HepG2 (cell line): Measurements from ENCODE around the gene FUT4. TPM values are rescaled to one million over a fixed set of nuclear protein-coding genes. Genes with fewer than 3 reads are reported as not detected.

ENCODE experiments used
- CREM ChIP-seq, 2 experiments: sonication (generic) in 1 of 2; formaldehyde crosslinking in 1 of 2; IDR thresholded peaks; 2 replicates each; pipeline versions ENCODE4 v1.4.0 to v1.6.1; 2016 to 2020; ENCODE audit warnings: antibody characterized with exemption in 1 of 2, mild to moderate bottlenecking in 1 of 2, missing genetic modification reagents in 1 of 2
- HOXA9 ChIP-seq: sonication (generic); formaldehyde crosslinking; IDR thresholded peaks from 2 replicates; pipeline ENCODE4 v1.8.1; 2022; ENCODE audit warnings: missing genetic modification reagents, mild to moderate bottlenecking, moderate library complexity, borderline replicate concordance
- JUN ChIP-seq: sonication (generic); formaldehyde crosslinking; IDR thresholded peaks from 2 replicates; pipeline ENCODE4 v1.4.0; 2020; ENCODE audit warnings: mild to moderate bottlenecking, missing genetic modification reagents
- NONO ChIP-seq, 2 experiments: fragments of 450-650 bp in 1 of 2; sonication (generic) in 1 of 2; formaldehyde crosslinking in 1 of 2; IDR thresholded peaks in 1 of 2; conservative IDR thresholded peaks in 1 of 2; 2 replicates each; pipeline versions ENCODE4 v1.6.1 to v1.8.0; 2017 to 2022; ENCODE audit warnings: mild to moderate bottlenecking in 1 of 2, missing genetic modification reagents in 1 of 2, moderate library complexity in 1 of 2
- PAXIP1 ChIP-seq: sonication (generic); formaldehyde crosslinking; conservative IDR thresholded peaks from 2 replicates; pipeline ENCODE4 v1.4.0; 2020; ENCODE audit warnings: mild to moderate bottlenecking, missing genetic modification reagents, moderate library complexity
- RBFOX2 ChIP-seq: fragments of 200-400 bp; formaldehyde crosslinking; IDR thresholded peaks from 2 replicates; pipeline ENCODE4 v1.6.1; 2017; ENCODE audit warnings: low read depth, mild to moderate bottlenecking, low read length
- RXRB ChIP-seq: IDR thresholded peaks from 2 replicates; pipeline ENCODE4 v1.6.1; 2016; ENCODE audit warnings: borderline replicate concordance, missing genetic modification reagents, missing compliant biosample characterization
- SALL1 ChIP-seq: sonication (generic); formaldehyde crosslinking; IDR thresholded peaks from 2 replicates; pipeline ENCODE4 v1.8.0; 2022; ENCODE audit warnings: mild to moderate bottlenecking, missing genetic modification reagents
- SOX6 ChIP-seq, 2 experiments: fragments of 450-650 bp in 1 of 2; sonication (generic) in 1 of 2; formaldehyde crosslinking in 1 of 2; IDR thresholded peaks; 2 replicates each; pipeline versions ENCODE4 v1.4.0 to v1.6.1; 2017 to 2020; ENCODE audit warnings: antibody characterized with exemption in 1 of 2, mild to moderate bottlenecking in 1 of 2, missing genetic modification reagents in 1 of 2
- SP5 ChIP-seq: IDR thresholded peaks from 2 replicates; pipeline ENCODE4 v1.6.1; 2016; ENCODE audit warnings: low read depth, borderline replicate concordance
- TAF1 ChIP-seq: sonication (generic); formaldehyde crosslinking; IDR thresholded peaks from 2 replicates; pipeline ENCODE4 v1.4.0; 2020; ENCODE audit warnings: missing genetic modification reagents
- ZNF207 ChIP-seq: fragments of 450-650 bp; IDR thresholded peaks from 2 replicates; pipeline ENCODE4 v1.6.1; 2016; ENCODE audit warnings: antibody characterized with exemption, borderline replicate concordance
- ZNF501 ChIP-seq: sonication (generic); formaldehyde crosslinking; IDR thresholded peaks from 2 replicates; pipeline ENCODE4 v1.5.1; 2020; ENCODE audit warnings: mild to moderate bottlenecking, moderate library complexity, missing genetic modification reagents
- ZNF550 ChIP-seq: sonication (generic); formaldehyde crosslinking; IDR thresholded peaks from 2 replicates; pipeline ENCODE4 v1.4.0; 2020; ENCODE audit warnings: mild to moderate bottlenecking, missing genetic modification reagents, borderline replicate concordance
- ZNF703 ChIP-seq: sonication (generic); formaldehyde crosslinking; IDR thresholded peaks from 2 replicates; pipeline ENCODE4 v1.5.1; 2020; ENCODE audit warnings: missing genetic modification reagents, mild to moderate bottlenecking, moderate library complexity, borderline replicate concordance
- ZNF749 ChIP-seq: sonication (generic); formaldehyde crosslinking; IDR thresholded peaks from 2 replicates; pipeline ENCODE4 v1.8.0; 2022; ENCODE audit warnings: mild to moderate bottlenecking, missing genetic modification reagents, moderate library complexity, borderline replicate concordance
- ZNF777 ChIP-seq: sonication (generic); formaldehyde crosslinking; IDR thresholded peaks from 2 replicates; pipeline ENCODE4 v1.4.0; 2020; ENCODE audit warnings: missing genetic modification reagents
- ZNF891 ChIP-seq: sonication (generic); formaldehyde crosslinking; IDR thresholded peaks from 2 replicates; pipeline ENCODE4 v1.5.0; 2020; ENCODE audit warnings: mild to moderate bottlenecking, missing genetic modification reagents
- polyA plus RNA-seq, 8 experiments: library from polyadenylated mRNA; depleted of rRNA in 3 of 8; stranded (reverse) in 7 of 8; unstranded in 1 of 8; fragments of >200 nt; fragmentation: Illumina TruSeq in 4 of 8; extraction: Trizol in 4 of 8; gene quantifications; 2 replicates each; pipeline versions ENCODE4 v1.2.1 to v1.2.3, GENCODE V29; 2011 to 2016; ENCODE audit warnings: low read depth in 4 of 8, missing spikeins in 1 of 8, mixed read lengths in 1 of 8; ENCODE audit not compliant: insufficient read depth in 1 of 8
- total RNA-seq, 5 experiments: library from RNA; depleted of rRNA; stranded (reverse); fragments of >200 nt; fragmentation: Illumina TruSeq; extraction: Trizol; gene quantifications; 2 replicates each; pipeline ENCODE4 v1.2.3, GENCODE V29; 2016; ENCODE audit warnings: low read depth in 1 of 5
- TF ChIP-seq, protein P1 (sequence below): sonication (generic); formaldehyde crosslinking; IDR thresholded peaks from 2 replicates; pipeline ENCODE4 v1.9.0; 2022; ENCODE audit warnings: missing genetic modification reagents, mild to moderate bottlenecking, borderline replicate concordance
- TF ChIP-seq, protein P2 (sequence below): sonication (generic); formaldehyde crosslinking; IDR thresholded peaks from 2 replicates; pipeline ENCODE4 v1.5.0; 2020; ENCODE audit warnings: mild to moderate bottlenecking, missing genetic modification reagents, moderate library complexity

The FUT4 gene
- total and polyA plus RNA-seq, 2 of the 13 experiments (the other 11 are each of a cell fraction or from before 2014, with no cell fraction given): 0.28 to 0.60 TPM

GRCh38 chr11:94543695-94544645 lies at the start of gene FUT4 (continued):
- TF ChIP-seq, protein P1, sequence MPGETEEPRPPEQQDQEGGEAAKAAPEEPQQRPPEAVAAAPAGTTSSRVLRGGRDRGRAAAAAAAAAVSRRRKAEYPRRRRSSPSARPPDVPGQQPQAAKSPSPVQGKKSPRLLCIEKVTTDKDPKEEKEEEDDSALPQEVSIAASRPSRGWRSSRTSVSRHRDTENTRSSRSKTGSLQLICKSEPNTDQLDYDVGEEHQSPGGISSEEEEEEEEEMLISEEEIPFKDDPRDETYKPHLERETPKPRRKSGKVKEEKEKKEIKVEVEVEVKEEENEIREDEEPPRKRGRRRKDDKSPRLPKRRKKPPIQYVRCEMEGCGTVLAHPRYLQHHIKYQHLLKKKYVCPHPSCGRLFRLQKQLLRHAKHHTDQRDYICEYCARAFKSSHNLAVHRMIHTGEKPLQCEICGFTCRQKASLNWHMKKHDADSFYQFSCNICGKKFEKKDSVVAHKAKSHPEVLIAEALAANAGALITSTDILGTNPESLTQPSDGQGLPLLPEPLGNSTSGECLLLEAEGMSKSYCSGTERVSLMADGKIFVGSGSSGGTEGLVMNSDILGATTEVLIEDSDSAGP: peak; percentile 62
- peak; percentile 46; the same call in 1 of the 2 replicates for TF ChIP-seq PAXIP1 (CRISPR knock-in tag)
- no peak for TF ChIP-seq HOXA9 (CRISPR knock-in tag)
- TF ChIP-seq JUN: no peak
- peak; percentile 92 for TF ChIP-seq ZNF891 (CRISPR knock-in tag)
- TF ChIP-seq CREM (IDR thresholded peaks at IDR 0.05): no peak
- no peak for TF ChIP-seq CREM (CRISPR knock-in tag; IDR thresholded peaks at IDR 0.05)
- TF ChIP-seq ZNF777 (CRISPR knock-in tag): peak; percentile 57; the same call in 1 of the 2 replicates
- TF ChIP-seq ZNF749 (CRISPR knock-in tag): no peak
- TF ChIP-seq RBFOX2: peak; percentile 69
- 0 out of 2 replicates have a peak, but pooled peaks have one; percentile 10 for TF ChIP-seq RXRB (CRISPR knock-in tag)
- TF ChIP-seq SOX6 (IDR thresholded peaks at IDR 0.05): no peak
- no peak; the same call in 1 of the 2 replicates for TF ChIP-seq SOX6 (CRISPR knock-in tag; IDR thresholded peaks at IDR 0.05)
- no peak for TF ChIP-seq NONO (IDR thresholded peaks at IDR 0.05)
- TF ChIP-seq NONO (CRISPR knock-in tag; conservative IDR thresholded peaks at IDR 0.05): 0 out of 2 replicates have a peak, but pooled peaks have one; percentile 40
- 0 out of 2 replicates have a peak, but pooled peaks have one; percentile 83 for TF ChIP-seq ZNF703
- peak; percentile 44; the same call in 1 of the 2 replicates for TF ChIP-seq TAF1
- TF ChIP-seq SALL1 (CRISPR knock-in tag): peak; percentile 59; the same call in 1 of the 2 replicates
- TF ChIP-seq ZNF207: no peak
- peak; percentile 61; the same call in 1 of the 2 replicates for TF ChIP-seq ZNF501 (CRISPR knock-in tag)
- TF ChIP-seq, protein P2, sequence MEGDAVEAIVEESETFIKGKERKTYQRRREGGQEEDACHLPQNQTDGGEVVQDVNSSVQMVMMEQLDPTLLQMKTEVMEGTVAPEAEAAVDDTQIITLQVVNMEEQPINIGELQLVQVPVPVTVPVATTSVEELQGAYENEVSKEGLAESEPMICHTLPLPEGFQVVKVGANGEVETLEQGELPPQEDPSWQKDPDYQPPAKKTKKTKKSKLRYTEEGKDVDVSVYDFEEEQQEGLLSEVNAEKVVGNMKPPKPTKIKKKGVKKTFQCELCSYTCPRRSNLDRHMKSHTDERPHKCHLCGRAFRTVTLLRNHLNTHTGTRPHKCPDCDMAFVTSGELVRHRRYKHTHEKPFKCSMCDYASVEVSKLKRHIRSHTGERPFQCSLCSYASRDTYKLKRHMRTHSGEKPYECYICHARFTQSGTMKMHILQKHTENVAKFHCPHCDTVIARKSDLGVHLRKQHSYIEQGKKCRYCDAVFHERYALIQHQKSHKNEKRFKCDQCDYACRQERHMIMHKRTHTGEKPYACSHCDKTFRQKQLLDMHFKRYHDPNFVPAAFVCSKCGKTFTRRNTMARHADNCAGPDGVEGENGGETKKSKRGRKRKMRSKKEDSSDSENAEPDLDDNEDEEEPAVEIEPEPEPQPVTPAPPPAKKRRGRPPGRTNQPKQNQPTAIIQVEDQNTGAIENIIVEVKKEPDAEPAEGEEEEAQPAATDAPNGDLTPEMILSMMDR (CRISPR knock-in tag): peak; percentile 28; the same call in 1 of the 2 replicates
- peak; percentile 53; the same call in 1 of the 2 replicates for TF ChIP-seq SP5 (CRISPR knock-in tag)
- TF ChIP-seq ZNF550 (CRISPR knock-in tag): no peak
